Adrenal gland (tissue), 5 donors: Measurements from ENCODE around the gene C1GALT1C1L.
"Not testable (repeated sequence)": the region's sequence is repeated elsewhere in the genome, so short reads cannot be mapped to it uniquely, and the experiment has no call there.

Experiments used
- POLR2A ChIP-seq, 2 donors: fragments of 450-650 bp; IDR thresholded peaks; one replicate each; pipeline ENCODE4 v1.6.1; 2017; ENCODE audit warnings: antibody characterized with exemption in 2 of 2, mild to moderate bottlenecking in 2 of 2, moderate library complexity in 1 of 2
- TF ChIP-seq, protein P1 (sequence below), 6 experiments: fragments of 450-650 bp in 4 of 6; fragments of 200-600 bp in 2 of 6; sonication (generic) in 1 of 6; IDR thresholded peaks; 1 replicate in 5 of 6; 2 replicates in 1 of 6; pipeline versions ENCODE4 v1.5.1 to v1.8.0; 2016 to 2021; ENCODE audit warnings: antibody characterized with exemption in 6 of 6, mild to moderate bottlenecking in 2 of 6, moderate library complexity in 1 of 6
- donor health status: DM: no; HTN: no; CAD: no.

DNA sequence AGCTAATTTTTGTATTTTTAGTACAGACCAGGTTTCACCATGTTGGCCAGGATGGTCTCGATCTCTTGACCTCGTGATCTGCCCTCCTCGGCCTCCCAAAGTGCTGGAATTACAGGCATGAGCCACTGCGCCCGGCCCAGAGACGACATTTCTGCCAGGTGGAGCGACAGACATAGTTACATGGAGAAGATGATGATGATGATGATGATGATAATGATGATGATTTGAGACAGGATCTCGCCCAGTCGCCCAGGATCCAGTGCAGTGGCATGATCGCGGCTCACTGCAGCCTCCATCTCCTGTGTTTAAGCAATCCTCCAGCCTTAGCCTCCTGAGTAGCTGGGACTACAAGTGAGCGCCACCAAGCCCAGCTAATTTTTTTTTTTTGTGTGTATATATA lies 40.1 kb downstream of the C1GALT1C1L start:
- not testable (repeated sequence) for TF ChIP-seq POLR2A (IDR thresholded peaks at IDR 0.05)
- TF ChIP-seq, protein P1, sequence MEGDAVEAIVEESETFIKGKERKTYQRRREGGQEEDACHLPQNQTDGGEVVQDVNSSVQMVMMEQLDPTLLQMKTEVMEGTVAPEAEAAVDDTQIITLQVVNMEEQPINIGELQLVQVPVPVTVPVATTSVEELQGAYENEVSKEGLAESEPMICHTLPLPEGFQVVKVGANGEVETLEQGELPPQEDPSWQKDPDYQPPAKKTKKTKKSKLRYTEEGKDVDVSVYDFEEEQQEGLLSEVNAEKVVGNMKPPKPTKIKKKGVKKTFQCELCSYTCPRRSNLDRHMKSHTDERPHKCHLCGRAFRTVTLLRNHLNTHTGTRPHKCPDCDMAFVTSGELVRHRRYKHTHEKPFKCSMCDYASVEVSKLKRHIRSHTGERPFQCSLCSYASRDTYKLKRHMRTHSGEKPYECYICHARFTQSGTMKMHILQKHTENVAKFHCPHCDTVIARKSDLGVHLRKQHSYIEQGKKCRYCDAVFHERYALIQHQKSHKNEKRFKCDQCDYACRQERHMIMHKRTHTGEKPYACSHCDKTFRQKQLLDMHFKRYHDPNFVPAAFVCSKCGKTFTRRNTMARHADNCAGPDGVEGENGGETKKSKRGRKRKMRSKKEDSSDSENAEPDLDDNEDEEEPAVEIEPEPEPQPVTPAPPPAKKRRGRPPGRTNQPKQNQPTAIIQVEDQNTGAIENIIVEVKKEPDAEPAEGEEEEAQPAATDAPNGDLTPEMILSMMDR (IDR thresholded peaks at IDR 0.05): not testable (repeated sequence)
